Measurements from ENCODE around the gene ST6GALNAC4. TPM values are rescaled to one million over a fixed set of nuclear protein-coding genes. Genes with fewer than 3 reads are reported as not detected.

Gene ST6GALNAC4
- total RNA-seq, 1 experiment from 2014 or later, result 15.4 TPM

GRCh38 chr9:127955294-127956015, 38.6 kb upstream of the ST6GALNAC4 start:
- Histone ChIP-seq H2AK5ac (ENCODE audit: insufficient read length, low read length) (no peak overlapping the region), H3K4me1 (ENCODE audit: insufficient read depth, low read length) (peaks cover 3% of the 10 kb centered on the region; the same call in 1 of the 2 replicates), H2BK120ac (ENCODE audit: low read depth, low read length, poor library complexity, severe bottlenecking) (no peak overlapping the region), H3K14ac (ENCODE audit: insufficient read depth, low read length) (no peak overlapping the region), H3K23me2 (ENCODE audit: insufficient read length, low read depth, low read length, poor library complexity, severe bottlenecking) (no peaks in the 10 kb centered on the region), H2AFZ (ENCODE audit: low read length) (no peak overlapping the region), H3K9ac (ENCODE audit: extremely low read depth, insufficient read length, low read length) (no peak overlapping the region), H4K5ac (ENCODE audit: insufficient read length, low read depth, low read length) (no peak overlapping the region), H3K4me2 (ENCODE audit: insufficient read depth, insufficient read length, low read length) (no peak overlapping the region), H3K27ac (ENCODE audit: insufficient read length, low read depth, low read length) (no peak overlapping the region), H2BK12ac (ENCODE audit: insufficient read length, low read depth, low read length) (no peak overlapping the region), H3K79me1 (ENCODE audit: insufficient read depth, low read depth, low read length, poor library complexity, severe bottlenecking) (peaks cover 3% of the 10 kb centered on the region), H4K91ac (ENCODE audit: insufficient read length, low read depth, low read length) (no peak overlapping the region), H2BK5ac (ENCODE audit: insufficient read length, low read length) (no peak overlapping the region), H3K79me2 (ENCODE audit: insufficient read depth, low read length) (peaks cover 8% of the 10 kb centered on the region; the same call in 1 of the 2 replicates), H3K27me3 (ENCODE audit: insufficient read depth, low read length) (no peaks in the 10 kb centered on the region), H2BK20ac (ENCODE audit: low read depth, low read length, poor library complexity, severe bottlenecking) (no peak overlapping the region), H3T11ph (ENCODE audit: low read length) (no peak overlapping the region), H2BK15ac (ENCODE audit: low read depth, low read length) (no peak overlapping the region), H3K56ac (ENCODE audit: insufficient read length, low read depth, low read length) (no peak overlapping the region), H3K9me3 (ENCODE audit: control insufficient read depth, low read depth, low read length) (no peaks in the 10 kb centered on the region), H4K8ac (replicated peaks; ENCODE audit: insufficient read length, low read depth, low read length) (no peak overlapping the region), H3K23ac (ENCODE audit: insufficient read length, low read depth, low read length) (no peak overlapping the region), H4K20me1 (ENCODE audit: control insufficient read depth, insufficient read depth, insufficient read length) (peaks cover 3% of the 10 kb centered on the region), H3K4ac (ENCODE audit: low read depth, low read length) (no peak overlapping the region), H3K18ac (ENCODE audit: insufficient read length, low read depth, low read length) (no peak overlapping the region)
- DNase-seq, result peak; percentile 93
- Mint-ChIP-seq H3K4me1 (peaks cover 17 to 23% of the 10 kb centered on the region in 2 experiments), H3K36me3 (ENCODE audit: insufficient read depth in 1 of 3, low read depth in 3 of 3) (peaks cover 3 to 6% (median 3%) of the 10 kb centered on the region in 3 experiments; a peak in 3 of 7 replicates), H3K4me3 (no peak overlapping the region; a peak in 1 of 5 replicates), H3K9me3 (no peaks in the 10 kb centered on the region), H3K27ac (peak overlapping the region; percentile 32 to 79 (median 76); a peak in 5 of 7 replicates), H3K27me3 (ENCODE audit: low read depth) (no peaks in the 10 kb centered on the region)
- no CpG with 5 or more reads among the region's 12 CpGs for WGBS (ENCODE audit: extremely low coverage, insufficient read length, low lambda C conversion rate)
- peak; percentile 73 for TF ChIP-seq CTCF (conservative IDR thresholded peaks at IDR 0.05)

Measured in H9 (cell line).